ENCODE data around the gene ASPSCR1. TPM values are rescaled to one million over a fixed set of nuclear protein-coding genes. Genes with fewer than 3 reads are reported as not detected.

Gene ASPSCR1
- total and polyA plus RNA-seq, 2 of the 13 experiments (the other 11 are each of a cell fraction or from before 2014, with no cell fraction given) = 274 to 314 TPM

DNA sequence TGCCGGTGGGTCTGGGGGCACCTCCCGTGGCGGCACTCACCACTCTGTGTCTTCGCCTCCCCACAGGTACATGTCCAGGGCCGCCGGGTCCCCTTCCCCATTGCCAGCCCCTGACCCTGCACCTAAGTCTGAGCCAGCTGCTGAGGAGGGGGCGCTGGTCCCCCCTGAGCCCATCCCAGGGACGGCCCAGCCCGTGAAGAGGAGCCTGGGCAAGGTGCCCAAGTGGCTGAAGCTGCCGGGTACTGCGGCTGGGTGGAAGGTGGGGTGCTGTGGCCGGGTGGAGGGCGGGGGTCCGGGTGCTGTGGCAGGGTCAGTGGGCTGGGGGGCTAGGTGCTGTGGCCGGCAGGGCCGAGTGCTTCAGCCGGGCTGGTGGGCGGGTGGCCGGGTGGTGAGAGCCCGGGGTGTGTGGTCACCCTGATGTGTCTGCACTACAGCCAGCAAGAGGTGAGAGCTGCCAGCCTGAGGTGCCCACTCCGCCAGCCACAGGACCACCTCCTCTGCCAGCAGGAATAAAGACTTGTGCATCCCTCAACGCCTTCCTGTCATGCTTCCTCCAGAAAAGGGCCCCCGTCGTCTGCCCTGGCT is 39.5 kb downstream of the ASPSCR1 start:
- in situ Hi-C loops (cut with HindIII; ENCODE audit: extremely low pct_ligation_motif_present, low pct_unique_long_range_greater_than_20kb) (no loop called here), intact Hi-C loops (cut with micrococcal nuclease; ENCODE audit: unreplicated experiment) (no loop called here)
- H3K4me1 ChIP-seq (ENCODE audit: insufficient read depth, low read length) = peaks cover 99% of the 10 kb centered on the region
- H3K36me3 ChIP-seq (replicated peaks in 1 of 2; ENCODE audit: control insufficient read depth in 1 of 2, insufficient read depth in 2 of 2, low read length in 2 of 2) = peaks cover 18 to 24% of the 10 kb centered on the region in 2 experiments
- peaks cover 20% of the 10 kb centered on the region for H3K79me2 ChIP-seq (ENCODE audit: insufficient read depth, low read length)
- 96% methylated on average over 22 of the region's 24 CpGs for WGBS (ENCODE audit: low lambda C conversion rate)
- H4K20me1 ChIP-seq (ENCODE audit: insufficient read depth, low read length) = no peaks in the 10 kb centered on the region; the same call in 1 of the 2 replicates
- no peak overlapping the region for H2AFZ ChIP-seq (ENCODE audit: low read length)
- FAIRE-seq = no peak
- H3K27ac ChIP-seq (ENCODE audit: extremely low read length, insufficient read depth, low read length) = peak overlapping the region; percentile 68
- no TSS peak for BruUV-seq (replicated peaks)
- CTCF ChIA-PET (ENCODE audit: low intra/inter-chr PET ratio, low total read pairs) = interaction anchor here (0.6 to 6.8 kb wide), 2 partner anchors 57 to 1356 kb away, joined by 3 to 181 read pairs; partner anchors contain the start of gene NOTUM
- no peak overlapping the region for H3K4me2 ChIP-seq (ENCODE audit: low read depth, low read length)
- POLR2A ChIA-PET = interaction anchor here (1.1 to 14.1 kb wide), 8 partner anchors 19 to 77 kb away, joined by 3 to 470 read pairs (median 7); partner anchors contain the start of genes DCXR and NOTUM
- no peak for DNase-seq (ENCODE audit: low spot score)
- no peaks in the 10 kb centered on the region for H3K9me3 ChIP-seq (ENCODE audit: low read length)
- no peak overlapping the region for H3K9ac ChIP-seq (ENCODE audit: insufficient read depth, low read depth, low read length)
- no peak overlapping the region for H3K4me3 ChIP-seq (replicated peaks in 1 of 3; ENCODE audit: insufficient read depth in 1 of 3, low read depth in 2 of 3, low read length in 3 of 3)
- ATAC-seq = no peak
- no peaks in the 10 kb centered on the region; a peak in 1 of 5 replicates for H3K27me3 ChIP-seq (ENCODE audit: control insufficient read depth in 1 of 2, insufficient read depth in 2 of 2, low read length in 2 of 2)
- TF ChIP-seq, protein P1, sequence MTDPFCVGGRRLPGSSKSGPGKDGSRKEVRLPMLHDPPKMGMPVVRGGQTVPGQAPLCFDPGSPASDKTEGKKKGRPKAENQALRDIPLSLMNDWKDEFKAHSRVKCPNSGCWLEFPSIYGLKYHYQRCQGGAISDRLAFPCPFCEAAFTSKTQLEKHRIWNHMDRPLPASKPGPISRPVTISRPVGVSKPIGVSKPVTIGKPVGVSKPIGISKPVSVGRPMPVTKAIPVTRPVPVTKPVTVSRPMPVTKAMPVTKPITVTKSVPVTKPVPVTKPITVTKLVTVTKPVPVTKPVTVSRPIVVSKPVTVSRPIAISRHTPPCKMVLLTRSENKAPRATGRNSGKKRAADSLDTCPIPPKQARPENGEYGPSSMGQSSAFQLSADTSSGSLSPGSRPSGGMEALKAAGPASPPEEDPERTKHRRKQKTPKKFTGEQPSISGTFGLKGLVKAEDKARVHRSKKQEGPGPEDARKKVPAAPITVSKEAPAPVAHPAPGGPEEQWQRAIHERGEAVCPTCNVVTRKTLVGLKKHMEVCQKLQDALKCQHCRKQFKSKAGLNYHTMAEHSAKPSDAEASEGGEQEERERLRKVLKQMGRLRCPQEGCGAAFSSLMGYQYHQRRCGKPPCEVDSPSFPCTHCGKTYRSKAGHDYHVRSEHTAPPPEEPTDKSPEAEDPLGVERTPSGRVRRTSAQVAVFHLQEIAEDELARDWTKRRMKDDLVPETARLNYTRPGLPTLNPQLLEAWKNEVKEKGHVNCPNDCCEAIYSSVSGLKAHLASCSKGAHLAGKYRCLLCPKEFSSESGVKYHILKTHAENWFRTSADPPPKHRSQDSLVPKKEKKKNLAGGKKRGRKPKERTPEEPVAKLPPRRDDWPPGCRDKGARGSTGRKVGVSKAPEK (CRISPR knock-in tag; IDR thresholded peaks at IDR 0.05; ENCODE audit: borderline replicate concordance) = 0 out of 2 replicates have a peak, but pooled peaks have one; percentile 28
- peak; percentile 71; the same call in 1 of the 2 replicates for TF ChIP-seq PCBP1 (IDR thresholded peaks at IDR 0.05; ENCODE audit: borderline replicate concordance, low read depth, low read length)
- TF ChIP-seq AGO2 (optimal IDR thresholded peaks at IDR 0.05; ENCODE audit: low read depth, low read length) = peak; percentile 94
- no peak for TF ChIP-seq NR2F1 (CRISPR knock-in tag; IDR thresholded peaks at IDR 0.05)
- no peak for TF ChIP-seq ZNF230 (CRISPR knock-in tag; IDR thresholded peaks at IDR 0.05)
- TF ChIP-seq, protein P2, sequence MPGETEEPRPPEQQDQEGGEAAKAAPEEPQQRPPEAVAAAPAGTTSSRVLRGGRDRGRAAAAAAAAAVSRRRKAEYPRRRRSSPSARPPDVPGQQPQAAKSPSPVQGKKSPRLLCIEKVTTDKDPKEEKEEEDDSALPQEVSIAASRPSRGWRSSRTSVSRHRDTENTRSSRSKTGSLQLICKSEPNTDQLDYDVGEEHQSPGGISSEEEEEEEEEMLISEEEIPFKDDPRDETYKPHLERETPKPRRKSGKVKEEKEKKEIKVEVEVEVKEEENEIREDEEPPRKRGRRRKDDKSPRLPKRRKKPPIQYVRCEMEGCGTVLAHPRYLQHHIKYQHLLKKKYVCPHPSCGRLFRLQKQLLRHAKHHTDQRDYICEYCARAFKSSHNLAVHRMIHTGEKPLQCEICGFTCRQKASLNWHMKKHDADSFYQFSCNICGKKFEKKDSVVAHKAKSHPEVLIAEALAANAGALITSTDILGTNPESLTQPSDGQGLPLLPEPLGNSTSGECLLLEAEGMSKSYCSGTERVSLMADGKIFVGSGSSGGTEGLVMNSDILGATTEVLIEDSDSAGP (CRISPR knock-in tag; IDR thresholded peaks at IDR 0.05; ENCODE audit: borderline replicate concordance) = 0 out of 2 replicates have a peak, but pooled peaks have one; percentile 32
- peak; percentile 79 for TF ChIP-seq RBFOX2 (IDR thresholded peaks at IDR 0.05; ENCODE audit: low read depth, low read length)
- TF ChIP-seq ZNF264 (CRISPR knock-in tag; IDR thresholded peaks at IDR 0.05) = no peak
- peak; percentile 23 for TF ChIP-seq HNRNPH1 (optimal IDR thresholded peaks at IDR 0.05; ENCODE audit: low read depth, low read length)
- TF ChIP-seq, protein P3, sequence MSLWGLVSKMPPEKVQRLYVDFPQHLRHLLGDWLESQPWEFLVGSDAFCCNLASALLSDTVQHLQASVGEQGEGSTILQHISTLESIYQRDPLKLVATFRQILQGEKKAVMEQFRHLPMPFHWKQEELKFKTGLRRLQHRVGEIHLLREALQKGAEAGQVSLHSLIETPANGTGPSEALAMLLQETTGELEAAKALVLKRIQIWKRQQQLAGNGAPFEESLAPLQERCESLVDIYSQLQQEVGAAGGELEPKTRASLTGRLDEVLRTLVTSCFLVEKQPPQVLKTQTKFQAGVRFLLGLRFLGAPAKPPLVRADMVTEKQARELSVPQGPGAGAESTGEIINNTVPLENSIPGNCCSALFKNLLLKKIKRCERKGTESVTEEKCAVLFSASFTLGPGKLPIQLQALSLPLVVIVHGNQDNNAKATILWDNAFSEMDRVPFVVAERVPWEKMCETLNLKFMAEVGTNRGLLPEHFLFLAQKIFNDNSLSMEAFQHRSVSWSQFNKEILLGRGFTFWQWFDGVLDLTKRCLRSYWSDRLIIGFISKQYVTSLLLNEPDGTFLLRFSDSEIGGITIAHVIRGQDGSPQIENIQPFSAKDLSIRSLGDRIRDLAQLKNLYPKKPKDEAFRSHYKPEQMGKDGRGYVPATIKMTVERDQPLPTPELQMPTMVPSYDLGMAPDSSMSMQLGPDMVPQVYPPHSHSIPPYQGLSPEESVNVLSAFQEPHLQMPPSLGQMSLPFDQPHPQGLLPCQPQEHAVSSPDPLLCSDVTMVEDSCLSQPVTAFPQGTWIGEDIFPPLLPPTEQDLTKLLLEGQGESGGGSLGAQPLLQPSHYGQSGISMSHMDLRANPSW (CRISPR knock-in tag; IDR thresholded peaks at IDR 0.05; ENCODE audit: borderline replicate concordance) = no peak
- TF ChIP-seq, protein P4, sequence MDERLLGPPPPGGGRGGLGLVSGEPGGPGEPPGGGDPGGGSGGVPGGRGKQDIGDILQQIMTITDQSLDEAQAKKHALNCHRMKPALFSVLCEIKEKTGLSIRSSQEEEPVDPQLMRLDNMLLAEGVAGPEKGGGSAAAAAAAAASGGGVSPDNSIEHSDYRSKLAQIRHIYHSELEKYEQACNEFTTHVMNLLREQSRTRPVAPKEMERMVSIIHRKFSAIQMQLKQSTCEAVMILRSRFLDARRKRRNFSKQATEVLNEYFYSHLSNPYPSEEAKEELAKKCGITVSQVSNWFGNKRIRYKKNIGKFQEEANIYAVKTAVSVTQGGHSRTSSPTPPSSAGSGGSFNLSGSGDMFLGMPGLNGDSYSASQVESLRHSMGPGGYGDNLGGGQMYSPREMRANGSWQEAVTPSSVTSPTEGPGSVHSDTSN (CRISPR knock-in tag; IDR thresholded peaks at IDR 0.05) = no peak
- TF ChIP-seq ZNF557 (CRISPR knock-in tag; IDR thresholded peaks at IDR 0.05) = no peak
- TF ChIP-seq TCF7L2 (IDR thresholded peaks at IDR 0.05; ENCODE audit: low read depth, low read length) = no peak
